ENCODE measurements around the gene LRBA. TPM values are rescaled to one million over a fixed set of nuclear protein-coding genes. Genes with fewer than 3 reads are reported as not detected.
A peak's percentile ranks its signal among the peaks of the same experiment; 100 is the strongest.

LRBA gene
- total RNA-seq, 1 experiment from 2014 or later, result 69.1 TPM

- no peak overlapping the region for H3K4me3 Mint-ChIP-seq
- no peak overlapping the region for H3K27ac Mint-ChIP-seq
- ChIA-PET POLR2A (no interaction called here), CTCF (no interaction called here)
- H3K4me1 Mint-ChIP-seq, result no peaks in the 10 kb centered on the region
- no peaks in the 10 kb centered on the region for H3K27me3 Mint-ChIP-seq (ENCODE audit: low read depth)
- DNase-seq (ENCODE audit: low spot score) (no peak), ATAC-seq (no peak)
- no peaks in the 10 kb centered on the region for H3K36me3 Mint-ChIP-seq
- TF ChIP-seq CREM (CRISPR knock-in tag; IDR thresholded peaks at IDR 0.05), result no peak
- TF ChIP-seq ZNF396 (CRISPR knock-in tag; IDR thresholded peaks at IDR 0.05; ENCODE audit: borderline replicate concordance), result no peak
- no peak for TF ChIP-seq JUN (CRISPR knock-in tag; IDR thresholded peaks at IDR 0.05)
- no peak for TF ChIP-seq ELF4 (CRISPR knock-in tag; IDR thresholded peaks at IDR 0.05; ENCODE audit: low read depth)
- TF ChIP-seq, protein P1, sequence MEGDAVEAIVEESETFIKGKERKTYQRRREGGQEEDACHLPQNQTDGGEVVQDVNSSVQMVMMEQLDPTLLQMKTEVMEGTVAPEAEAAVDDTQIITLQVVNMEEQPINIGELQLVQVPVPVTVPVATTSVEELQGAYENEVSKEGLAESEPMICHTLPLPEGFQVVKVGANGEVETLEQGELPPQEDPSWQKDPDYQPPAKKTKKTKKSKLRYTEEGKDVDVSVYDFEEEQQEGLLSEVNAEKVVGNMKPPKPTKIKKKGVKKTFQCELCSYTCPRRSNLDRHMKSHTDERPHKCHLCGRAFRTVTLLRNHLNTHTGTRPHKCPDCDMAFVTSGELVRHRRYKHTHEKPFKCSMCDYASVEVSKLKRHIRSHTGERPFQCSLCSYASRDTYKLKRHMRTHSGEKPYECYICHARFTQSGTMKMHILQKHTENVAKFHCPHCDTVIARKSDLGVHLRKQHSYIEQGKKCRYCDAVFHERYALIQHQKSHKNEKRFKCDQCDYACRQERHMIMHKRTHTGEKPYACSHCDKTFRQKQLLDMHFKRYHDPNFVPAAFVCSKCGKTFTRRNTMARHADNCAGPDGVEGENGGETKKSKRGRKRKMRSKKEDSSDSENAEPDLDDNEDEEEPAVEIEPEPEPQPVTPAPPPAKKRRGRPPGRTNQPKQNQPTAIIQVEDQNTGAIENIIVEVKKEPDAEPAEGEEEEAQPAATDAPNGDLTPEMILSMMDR (IDR thresholded peaks at IDR 0.05), result no peak
- TF ChIP-seq NR2C2 (CRISPR knock-in tag; IDR thresholded peaks at IDR 0.05), result no peak
- TF ChIP-seq, protein P2, sequence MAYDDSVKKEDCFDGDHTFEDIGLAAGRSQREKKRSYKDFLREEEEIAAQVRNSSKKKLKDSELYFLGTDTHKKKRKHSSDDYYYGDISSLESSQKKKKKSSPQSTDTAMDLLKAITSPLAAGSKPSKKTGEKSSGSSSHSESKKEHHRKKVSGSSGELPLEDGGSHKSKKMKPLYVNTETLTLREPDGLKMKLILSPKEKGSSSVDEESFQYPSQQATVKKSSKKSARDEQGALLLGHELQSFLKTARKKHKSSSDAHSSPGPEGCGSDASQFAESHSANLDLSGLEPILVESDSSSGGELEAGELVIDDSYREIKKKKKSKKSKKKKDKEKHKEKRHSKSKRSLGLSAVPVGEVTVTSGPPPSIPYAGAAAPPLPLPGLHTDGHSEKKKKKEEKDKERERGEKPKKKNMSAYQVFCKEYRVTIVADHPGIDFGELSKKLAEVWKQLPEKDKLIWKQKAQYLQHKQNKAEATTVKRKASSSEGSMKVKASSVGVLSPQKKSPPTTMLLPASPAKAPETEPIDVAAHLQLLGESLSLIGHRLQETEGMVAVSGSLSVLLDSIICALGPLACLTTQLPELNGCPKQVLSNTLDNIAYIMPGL (CRISPR knock-in tag; IDR thresholded peaks at IDR 0.05), result no peak
- TF ChIP-seq, protein P3, sequence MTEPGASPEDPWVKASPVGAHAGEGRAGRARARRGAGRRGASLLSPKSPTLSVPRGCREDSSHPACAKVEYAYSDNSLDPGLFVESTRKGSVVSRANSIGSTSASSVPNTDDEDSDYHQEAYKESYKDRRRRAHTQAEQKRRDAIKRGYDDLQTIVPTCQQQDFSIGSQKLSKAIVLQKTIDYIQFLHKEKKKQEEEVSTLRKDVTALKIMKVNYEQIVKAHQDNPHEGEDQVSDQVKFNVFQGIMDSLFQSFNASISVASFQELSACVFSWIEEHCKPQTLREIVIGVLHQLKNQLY (CRISPR knock-in tag; IDR thresholded peaks at IDR 0.05), result no peak
- TF ChIP-seq, protein P4, sequence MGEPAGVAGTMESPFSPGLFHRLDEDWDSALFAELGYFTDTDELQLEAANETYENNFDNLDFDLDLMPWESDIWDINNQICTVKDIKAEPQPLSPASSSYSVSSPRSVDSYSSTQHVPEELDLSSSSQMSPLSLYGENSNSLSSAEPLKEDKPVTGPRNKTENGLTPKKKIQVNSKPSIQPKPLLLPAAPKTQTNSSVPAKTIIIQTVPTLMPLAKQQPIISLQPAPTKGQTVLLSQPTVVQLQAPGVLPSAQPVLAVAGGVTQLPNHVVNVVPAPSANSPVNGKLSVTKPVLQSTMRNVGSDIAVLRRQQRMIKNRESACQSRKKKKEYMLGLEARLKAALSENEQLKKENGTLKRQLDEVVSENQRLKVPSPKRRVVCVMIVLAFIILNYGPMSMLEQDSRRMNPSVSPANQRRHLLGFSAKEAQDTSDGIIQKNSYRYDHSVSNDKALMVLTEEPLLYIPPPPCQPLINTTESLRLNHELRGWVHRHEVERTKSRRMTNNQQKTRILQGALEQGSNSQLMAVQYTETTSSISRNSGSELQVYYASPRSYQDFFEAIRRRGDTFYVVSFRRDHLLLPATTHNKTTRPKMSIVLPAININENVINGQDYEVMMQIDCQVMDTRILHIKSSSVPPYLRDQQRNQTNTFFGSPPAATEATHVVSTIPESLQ (CRISPR knock-in tag; IDR thresholded peaks at IDR 0.05), result no peak
- H3K9me3 Mint-ChIP-seq, result no peaks in the 10 kb centered on the region
Measured at GRCh38 chr4:150771382-150771781, 243.7 kb downstream of the LRBA start.

GRCh38 chr4:150769845-150770244 is 245.2 kb downstream of the LRBA start:
- ChIA-PET POLR2A (no interaction called here), CTCF (no interaction called here)
- H3K4me1 Mint-ChIP-seq, result no peaks in the 10 kb centered on the region
- no peak overlapping the region for H3K4me3 Mint-ChIP-seq
- H3K9me3 Mint-ChIP-seq, result no peaks in the 10 kb centered on the region
- no peak for TF ChIP-seq SOX15 (CRISPR knock-in tag; IDR thresholded peaks at IDR 0.05)
- no peak overlapping the region for H3K27ac Mint-ChIP-seq
- no peaks in the 10 kb centered on the region for H3K27me3 Mint-ChIP-seq (ENCODE audit: low read depth)
- ATAC-seq (no peak), DNase-seq (ENCODE audit: low spot score) (no peak)
- H3K36me3 Mint-ChIP-seq, result no peaks in the 10 kb centered on the region

DNA sequence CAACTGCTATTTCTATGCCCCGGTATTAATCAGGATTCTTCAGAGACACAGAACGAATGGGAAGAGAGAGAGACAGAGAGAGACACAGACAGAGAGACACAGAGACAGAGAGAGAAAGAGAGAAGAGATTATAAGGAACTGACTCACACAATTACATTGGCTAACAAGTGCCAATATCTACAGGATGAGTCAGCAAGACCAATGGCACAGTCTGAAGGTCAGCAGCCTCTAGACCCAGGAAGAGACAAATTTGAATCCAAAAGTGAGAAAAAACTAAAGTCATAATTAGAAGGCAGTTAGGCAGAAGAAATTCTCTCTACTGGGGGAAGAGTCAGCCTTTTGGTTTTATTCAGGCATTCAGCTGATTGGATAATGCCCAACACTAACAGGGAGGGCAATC is 245.8 kb downstream of the LRBA start:
- CTCF ChIA-PET, result no interaction called here
- Mint-ChIP-seq H3K27ac (peak overlapping the region; percentile 53; the same call in 1 of the 2 replicates), H3K4me1 (no peaks in the 10 kb centered on the region), H3K9me3 (no peaks in the 10 kb centered on the region; the same call in 1 of the 2 replicates), H3K4me3 (no peak overlapping the region), H3K36me3 (no peaks in the 10 kb centered on the region), H3K27me3 (ENCODE audit: low read depth) (no peaks in the 10 kb centered on the region)
- DNase-seq (ENCODE audit: low spot score) (no peak), ATAC-seq (no peak)
- POLR2A ChIA-PET, result no interaction called here
- TF ChIP-seq IRF1 (CRISPR knock-in tag; IDR thresholded peaks at IDR 0.05) (no peak), IRF2 (CRISPR knock-in tag; IDR thresholded peaks at IDR 0.05; ENCODE audit: borderline replicate concordance, low read depth) (no peak), ZNF416 (CRISPR knock-in tag; IDR thresholded peaks at IDR 0.05) (no peak), ATF1 (CRISPR knock-in tag; IDR thresholded peaks at IDR 0.05) (no peak), TEAD4 (CRISPR knock-in tag; IDR thresholded peaks at IDR 0.05) (no peak), MXD4 (CRISPR knock-in tag; IDR thresholded peaks at IDR 0.05; ENCODE audit: borderline replicate concordance) (no peak), FOXP1 (CRISPR knock-in tag; IDR thresholded peaks at IDR 0.05; ENCODE audit: borderline replicate concordance) (no peak), ZNF232 (CRISPR knock-in tag; IDR thresholded peaks at IDR 0.05) (no peak)
- TF ChIP-seq, protein P5, sequence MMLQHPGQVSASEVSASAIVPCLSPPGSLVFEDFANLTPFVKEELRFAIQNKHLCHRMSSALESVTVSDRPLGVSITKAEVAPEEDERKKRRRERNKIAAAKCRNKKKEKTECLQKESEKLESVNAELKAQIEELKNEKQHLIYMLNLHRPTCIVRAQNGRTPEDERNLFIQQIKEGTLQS (CRISPR knock-in tag; conservative IDR thresholded peaks at IDR 0.05), result no peak
- TF ChIP-seq, protein P6, sequence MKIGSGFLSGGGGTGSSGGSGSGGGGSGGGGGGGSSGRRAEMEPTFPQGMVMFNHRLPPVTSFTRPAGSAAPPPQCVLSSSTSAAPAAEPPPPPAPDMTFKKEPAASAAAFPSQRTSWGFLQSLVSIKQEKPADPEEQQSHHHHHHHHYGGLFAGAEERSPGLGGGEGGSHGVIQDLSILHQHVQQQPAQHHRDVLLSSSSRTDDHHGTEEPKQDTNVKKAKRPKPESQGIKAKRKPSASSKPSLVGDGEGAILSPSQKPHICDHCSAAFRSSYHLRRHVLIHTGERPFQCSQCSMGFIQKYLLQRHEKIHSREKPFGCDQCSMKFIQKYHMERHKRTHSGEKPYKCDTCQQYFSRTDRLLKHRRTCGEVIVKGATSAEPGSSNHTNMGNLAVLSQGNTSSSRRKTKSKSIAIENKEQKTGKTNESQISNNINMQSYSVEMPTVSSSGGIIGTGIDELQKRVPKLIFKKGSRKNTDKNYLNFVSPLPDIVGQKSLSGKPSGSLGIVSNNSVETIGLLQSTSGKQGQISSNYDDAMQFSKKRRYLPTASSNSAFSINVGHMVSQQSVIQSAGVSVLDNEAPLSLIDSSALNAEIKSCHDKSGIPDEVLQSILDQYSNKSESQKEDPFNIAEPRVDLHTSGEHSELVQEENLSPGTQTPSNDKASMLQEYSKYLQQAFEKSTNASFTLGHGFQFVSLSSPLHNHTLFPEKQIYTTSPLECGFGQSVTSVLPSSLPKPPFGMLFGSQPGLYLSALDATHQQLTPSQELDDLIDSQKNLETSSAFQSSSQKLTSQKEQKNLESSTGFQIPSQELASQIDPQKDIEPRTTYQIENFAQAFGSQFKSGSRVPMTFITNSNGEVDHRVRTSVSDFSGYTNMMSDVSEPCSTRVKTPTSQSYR (CRISPR knock-in tag; IDR thresholded peaks at IDR 0.05), result no peak
- TF ChIP-seq, protein P3 (CRISPR knock-in tag; IDR thresholded peaks at IDR 0.05), result no peak
- TF ChIP-seq, protein P7, sequence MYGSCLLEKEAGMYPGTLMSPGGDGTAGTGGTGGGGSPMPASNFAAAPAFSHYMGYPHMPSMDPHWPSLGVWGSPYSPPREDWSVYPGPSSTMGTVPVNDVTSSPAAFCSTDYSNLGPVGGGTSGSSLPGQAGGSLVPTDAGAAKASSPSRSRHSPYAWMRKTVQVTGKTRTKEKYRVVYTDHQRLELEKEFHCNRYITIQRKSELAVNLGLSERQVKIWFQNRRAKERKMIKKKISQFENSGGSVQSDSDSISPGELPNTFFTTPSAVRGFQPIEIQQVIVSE (CRISPR knock-in tag; IDR thresholded peaks at IDR 0.05; ENCODE audit: borderline replicate concordance), result no peak
